Sigmoid colon (tissue), 3 donors: ENCODE results near the gene MBP.

ENCODE experiments used
- CTCF ChIP-seq, 4 experiments: fragments of 450-650 bp in 3 of 4; fragments of 200-600 bp in 1 of 4; IDR thresholded peaks; one replicate each; pipeline ENCODE4 v1.5.1; 2016 to 2019; ENCODE audit warnings: antibody characterized with exemption in 4 of 4, mild to moderate bottlenecking in 3 of 4, moderate library complexity in 2 of 4
- POLR2A ChIP-seq, 2 donors: fragments of 450-650 bp; IDR thresholded peaks; one replicate each; pipeline ENCODE4 v1.6.1; 2016; ENCODE audit warnings: antibody characterized with exemption in 2 of 2, mild to moderate bottlenecking in 2 of 2, moderate library complexity in 2 of 2

- TF ChIP-seq CTCF (IDR thresholded peaks at IDR 0.05) (no peak), POLR2A (IDR thresholded peaks at IDR 0.05) (no peak)
These were observed 13.3 kb downstream of the MBP start for GRCh38 chr18:77119101-77119850.
